Erythroblast (primary cell): ENCODE results near the gene NCKAP5.

Source experiments
- GATA1 ChIP-seq: IDR thresholded peaks from 2 replicates; pipeline ENCODE4 v1.6.1; 2011; ENCODE audit warnings: low read depth, mild to moderate bottlenecking, control low read depth, low read length, moderate library complexity
- POLR2A ChIP-seq: IDR thresholded peaks from 2 replicates; pipeline ENCODE4 v1.6.1; 2011; ENCODE audit warnings: mild to moderate bottlenecking, low read length

- no peak for TF ChIP-seq POLR2A
- TF ChIP-seq GATA1: no peak
Measured at GRCh38 chr2:133447303-133447702, 121.0 kb downstream of the NCKAP5 start.
